Tibial nerve (tissue), 4 donors: Measurements from ENCODE around the gene ASXL2.

Experiments
- CTCF ChIP-seq, 5 experiments: fragments of 200-600 bp in 3 of 5; fragments of 450-650 bp in 2 of 5; sonication (generic) in 3 of 5; IDR thresholded peaks; one replicate each; pipeline ENCODE4 v1.5.1; 2016 to 2019; ENCODE audit warnings: antibody characterized with exemption in 5 of 5, mild to moderate bottlenecking in 3 of 5, moderate library complexity in 2 of 5
- EP300 ChIP-seq, 2 donors: sonication (generic); formaldehyde crosslinking; IDR thresholded peaks; one replicate each; pipeline ENCODE4 v1.6.1; 2017; ENCODE audit warnings: antibody characterized with exemption in 2 of 2, mild to moderate bottlenecking in 1 of 2
- POLR2A ChIP-seq, 2 donors: fragments of 450-650 bp; IDR thresholded peaks; one replicate each; pipeline ENCODE4 v1.6.1; 2017; ENCODE audit warnings: antibody characterized with exemption in 2 of 2, mild to moderate bottlenecking in 2 of 2, moderate library complexity in 2 of 2

DNA sequence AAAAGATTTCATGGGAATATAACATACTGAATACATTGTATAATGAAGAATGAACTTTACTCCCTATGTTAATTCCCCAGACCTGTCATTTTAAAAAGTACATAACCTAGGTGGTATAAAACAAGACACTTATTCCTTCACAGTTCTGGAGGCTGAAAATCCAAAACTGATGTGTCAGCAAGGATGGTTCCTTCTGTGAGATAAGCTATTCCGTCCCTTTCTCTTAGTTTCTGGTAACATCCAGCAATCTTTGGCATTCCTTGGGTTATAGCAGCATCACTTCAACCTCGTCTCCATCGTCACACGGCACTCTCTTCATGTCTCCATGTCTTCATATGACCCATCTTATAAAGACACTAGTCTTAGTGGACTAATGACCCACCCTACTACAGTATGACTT is 93.9 kb downstream of the ASXL2 start:
- TF ChIP-seq CTCF (IDR thresholded peaks at IDR 0.05) = no peak
- TF ChIP-seq POLR2A (IDR thresholded peaks at IDR 0.05) = no peak
- no peak for TF ChIP-seq EP300 (IDR thresholded peaks at IDR 0.05)
